NCI-H345 (cell line): Measurements from ENCODE around the gene XYLB.

Experiments used
- DNase-seq: peaks from one replicate; lab custom pipeline; 2025; lab: John Stamatoyannopoulos, UW

The XYLB gene

DNA sequence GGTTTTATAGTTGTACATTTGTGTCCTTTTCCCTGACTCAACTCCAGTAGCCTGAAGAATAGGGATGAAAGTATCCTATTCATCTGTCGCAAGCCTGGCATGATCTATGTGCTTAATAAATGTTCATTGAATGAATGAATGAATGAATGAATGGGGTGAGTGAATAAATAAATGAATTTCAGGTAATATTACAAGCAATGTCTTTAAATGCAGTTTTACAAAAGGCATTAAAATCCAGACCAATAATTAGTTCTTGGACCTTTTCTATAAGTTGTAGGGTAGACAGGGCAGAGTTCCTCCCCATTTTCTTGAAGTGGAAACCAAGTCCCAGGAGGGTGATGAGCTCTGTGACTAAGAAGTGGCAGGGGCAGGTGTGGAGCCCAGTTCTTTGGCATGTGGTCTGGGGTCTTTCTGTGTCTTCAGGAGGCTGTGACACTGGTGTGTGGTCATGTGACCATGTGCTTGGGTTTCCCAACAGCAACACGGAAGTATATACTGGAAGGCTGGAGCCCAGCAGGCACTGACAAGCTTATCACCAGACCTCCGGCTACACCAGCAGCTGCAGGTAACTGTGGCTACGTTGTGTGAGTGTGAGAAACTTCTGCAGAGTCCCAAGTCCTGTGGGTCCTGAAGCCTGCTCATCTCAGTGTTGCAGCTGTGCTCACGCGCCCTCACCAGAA is 18.3 kb downstream of the XYLB start:
- no peak for DNase-seq

GRCh38 chr3:38365469-38366062 is 19.0 kb downstream of the XYLB start:
- no peak for DNase-seq

DNA sequence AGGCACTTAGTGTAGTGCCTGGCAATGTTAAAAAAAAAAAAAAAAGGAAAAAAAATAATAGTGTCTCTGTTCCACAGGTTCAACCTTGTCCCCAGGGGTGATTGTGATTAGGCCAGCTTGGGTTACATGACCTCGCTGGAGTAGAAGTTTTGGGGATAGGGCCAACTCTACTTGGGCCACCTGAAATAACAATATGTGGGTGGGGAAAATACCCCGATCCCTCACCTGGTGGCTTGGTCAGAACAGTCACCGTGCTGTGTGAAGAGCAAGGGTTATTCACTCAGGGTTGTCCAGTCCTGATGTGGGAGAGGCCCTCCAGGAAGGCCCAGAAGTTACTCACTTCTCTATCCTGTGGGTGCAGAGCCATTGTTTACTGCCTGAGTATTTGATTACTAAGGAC is 19.5 kb downstream of the XYLB start:
- DNase-seq: no peak

- no peak for DNase-seq
These were observed 21.2 kb downstream of the XYLB start for GRCh38 chr3:38367779-38368178.

DNA sequence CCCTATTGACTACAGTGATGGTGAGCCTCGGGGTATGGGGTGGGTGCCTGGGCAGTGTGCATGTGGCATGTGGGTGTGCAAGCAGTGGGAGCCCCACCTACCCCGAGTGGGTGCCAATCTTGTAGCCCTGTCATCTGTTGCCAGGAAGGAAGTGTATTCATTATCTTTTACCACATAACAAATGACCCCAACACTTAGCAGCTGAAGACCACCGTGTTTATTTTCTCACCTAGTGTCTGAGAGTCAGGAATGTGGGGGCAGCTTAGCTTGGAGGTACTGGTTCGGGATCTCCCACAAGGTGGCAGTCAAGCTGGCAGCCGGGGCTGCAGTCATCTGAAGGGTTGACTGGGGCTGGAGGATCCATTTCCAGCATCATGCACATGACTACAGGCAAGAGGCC is 21.7 kb downstream of the XYLB start:
- DNase-seq: no peak

DNA sequence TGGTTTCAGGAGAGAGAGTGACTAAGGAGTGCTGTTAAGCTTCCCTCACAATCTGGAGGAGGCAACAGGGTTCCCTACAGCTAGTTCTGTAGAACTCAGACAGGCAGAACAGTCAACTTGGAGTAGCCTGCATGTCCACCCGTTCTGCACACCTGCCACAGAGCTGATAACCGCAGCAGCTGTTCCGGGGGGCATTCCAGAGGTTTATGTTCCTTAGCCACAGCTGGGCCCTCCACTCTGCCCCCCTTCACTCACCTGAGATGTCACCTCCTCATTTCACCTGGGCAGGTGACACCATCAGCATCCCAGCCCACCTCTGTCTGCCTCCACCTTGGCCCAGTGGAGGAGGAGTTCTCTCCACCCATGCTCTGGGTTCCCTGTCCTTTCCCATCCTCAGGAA is 22.6 kb downstream of the XYLB start:
- no peak for DNase-seq

GRCh38 chr3:38370149-38370548 is 23.6 kb downstream of the XYLB start:
- no peak for DNase-seq

- no peak for DNase-seq
These were observed 24.3 kb downstream of the XYLB start for GRCh38 chr3:38370861-38371260.

- no peak for DNase-seq
These were observed 25.1 kb downstream of the XYLB start for GRCh38 chr3:38371541-38372213.

GRCh38 chr3:38372214-38372601 is 25.6 kb downstream of the XYLB start:
- DNase-seq: no peak

DNA sequence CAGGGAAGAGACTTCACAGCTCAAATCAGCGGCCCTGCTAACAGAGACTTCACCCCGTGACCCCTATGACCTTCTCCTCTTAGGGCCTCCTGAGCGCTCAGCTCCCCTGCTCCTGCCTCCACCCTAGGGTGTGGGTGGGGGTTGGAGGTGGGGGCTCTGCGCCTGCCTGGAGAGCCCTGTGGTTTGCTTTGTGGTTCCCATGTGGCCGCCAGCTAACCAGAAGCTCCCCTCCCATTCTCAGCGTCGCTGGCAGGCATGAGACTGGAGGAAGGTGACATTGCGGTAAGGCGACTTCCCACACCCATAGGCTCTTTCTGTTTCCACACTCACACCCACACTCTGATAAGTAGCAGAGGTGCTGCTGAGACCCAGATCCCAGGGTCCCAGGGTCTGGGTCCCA is 27.6 kb downstream of the XYLB start:
- DNase-seq: no peak

DNA sequence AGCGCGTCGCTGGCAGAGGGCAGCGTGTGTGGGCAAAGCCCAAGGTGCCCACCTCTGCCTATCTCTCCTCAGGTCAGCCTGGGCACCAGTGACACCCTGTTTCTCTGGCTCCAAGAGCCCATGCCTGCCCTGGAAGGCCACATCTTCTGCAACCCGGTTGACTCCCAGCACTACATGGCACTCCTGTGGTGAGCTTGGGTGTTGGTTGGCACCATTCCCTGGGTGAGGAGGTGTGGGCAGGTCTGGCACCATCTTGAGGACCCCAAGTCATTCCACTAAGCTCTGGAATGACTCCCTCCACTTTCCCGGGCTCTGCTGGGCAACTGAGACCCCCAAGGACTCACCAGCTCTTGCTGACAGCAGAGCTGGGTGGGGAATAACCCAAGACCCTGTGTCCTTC is 28.5 kb downstream of the XYLB start:
- no peak for DNase-seq

- DNase-seq: no peak
These were observed 29.0 kb downstream of the XYLB start for GRCh38 chr3:38375488-38376097.

DNA sequence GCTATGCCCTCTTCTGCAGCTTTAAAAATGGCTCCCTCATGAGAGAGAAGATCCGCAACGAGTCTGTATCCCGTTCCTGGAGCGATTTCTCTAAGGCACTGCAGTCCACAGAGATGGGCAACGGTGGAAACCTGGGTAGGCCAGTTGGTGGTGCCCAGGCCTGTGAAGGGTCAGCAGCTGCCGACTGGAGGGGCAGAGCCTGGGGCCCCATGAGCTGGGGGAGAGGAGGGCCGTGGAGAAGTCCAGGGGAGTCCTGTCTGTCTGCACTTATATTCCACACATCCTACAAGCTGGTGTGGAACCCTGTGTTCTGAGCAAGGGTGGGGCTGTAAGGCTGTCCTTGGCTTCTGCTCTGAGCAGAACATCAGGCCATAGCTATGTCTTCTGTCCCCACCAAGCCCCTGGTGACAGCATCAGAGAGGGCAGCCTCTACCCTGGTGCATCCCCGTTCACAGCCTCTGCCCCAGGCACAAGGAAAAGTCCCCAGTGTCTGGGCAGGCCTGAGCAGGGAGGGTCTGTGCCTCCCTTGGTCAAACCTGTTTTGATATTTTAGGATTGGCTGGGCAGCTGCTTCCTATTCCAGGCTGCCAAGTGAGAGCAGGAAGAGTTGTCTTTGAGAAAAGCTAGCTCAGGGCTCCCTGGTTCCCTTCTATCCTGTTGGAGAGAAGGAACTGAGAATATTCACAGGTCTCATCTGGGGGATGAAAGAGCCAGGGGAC is 29.7 kb downstream of the XYLB start:
- no peak for DNase-seq

- DNase-seq: no peak
These were observed 32.7 kb downstream of the XYLB start for GRCh38 chr3:38379201-38379770.

DNA sequence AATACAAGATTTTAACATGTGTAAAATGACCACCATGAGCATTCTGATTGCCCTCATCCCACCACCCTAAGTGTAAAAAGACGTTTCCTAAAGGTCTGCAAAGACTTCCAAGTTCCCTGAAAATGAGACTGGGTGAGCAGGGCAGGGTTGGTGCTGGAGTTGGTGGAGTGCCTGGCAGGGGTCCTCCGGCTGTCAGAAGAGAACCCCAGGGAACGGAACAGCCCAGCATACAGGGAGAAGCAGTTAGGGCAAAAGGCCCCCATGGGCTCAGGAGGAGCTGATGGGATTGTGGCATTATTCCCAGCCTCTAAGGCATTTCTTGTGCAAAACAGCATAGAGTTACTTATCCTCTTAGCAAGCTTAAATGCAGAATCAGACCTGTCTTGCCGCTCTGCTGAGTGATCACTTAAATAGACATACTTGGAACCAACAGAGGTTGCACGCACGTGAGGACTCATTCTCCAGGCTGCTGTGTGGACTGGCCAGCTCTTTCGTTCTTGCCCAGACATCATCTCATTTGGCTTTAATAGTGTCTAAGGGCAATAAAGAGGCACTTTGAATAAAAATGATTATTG is 36.0 kb downstream of the XYLB start:
- no peak for DNase-seq

DNA sequence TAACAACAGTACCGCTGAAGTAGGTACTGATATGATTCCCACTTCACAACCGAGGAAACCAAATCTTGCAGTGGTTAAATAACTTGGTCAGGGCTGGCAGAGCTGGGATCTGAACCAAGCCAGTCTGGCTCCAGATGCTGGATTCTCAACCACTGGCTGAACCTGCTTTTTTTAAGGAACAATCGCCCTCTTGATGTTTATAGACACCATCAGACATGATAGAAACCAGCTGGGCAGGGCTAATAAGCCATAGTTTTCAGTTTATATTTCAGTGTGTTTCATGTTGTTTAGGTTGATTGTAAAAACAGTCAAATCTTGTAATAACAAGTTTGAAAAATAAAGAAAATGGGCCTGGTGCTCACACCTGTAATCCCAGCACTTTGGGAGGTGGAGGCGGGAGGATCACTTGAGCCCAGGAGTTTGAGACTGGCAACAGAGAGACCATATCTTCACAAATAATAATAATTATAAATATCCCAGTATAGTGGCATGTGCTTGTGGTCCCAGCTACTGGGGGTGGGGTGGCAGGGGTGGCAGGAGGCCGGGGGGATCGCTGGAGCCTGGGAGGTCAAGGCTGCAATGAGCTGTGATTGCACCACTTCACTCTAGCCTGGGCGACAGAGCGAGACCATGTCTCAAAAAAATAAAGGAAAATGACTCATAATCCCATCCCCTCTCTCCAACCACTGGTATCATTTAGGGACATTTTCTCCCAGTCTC is 36.7 kb downstream of the XYLB start:
- no peak for DNase-seq

DNA sequence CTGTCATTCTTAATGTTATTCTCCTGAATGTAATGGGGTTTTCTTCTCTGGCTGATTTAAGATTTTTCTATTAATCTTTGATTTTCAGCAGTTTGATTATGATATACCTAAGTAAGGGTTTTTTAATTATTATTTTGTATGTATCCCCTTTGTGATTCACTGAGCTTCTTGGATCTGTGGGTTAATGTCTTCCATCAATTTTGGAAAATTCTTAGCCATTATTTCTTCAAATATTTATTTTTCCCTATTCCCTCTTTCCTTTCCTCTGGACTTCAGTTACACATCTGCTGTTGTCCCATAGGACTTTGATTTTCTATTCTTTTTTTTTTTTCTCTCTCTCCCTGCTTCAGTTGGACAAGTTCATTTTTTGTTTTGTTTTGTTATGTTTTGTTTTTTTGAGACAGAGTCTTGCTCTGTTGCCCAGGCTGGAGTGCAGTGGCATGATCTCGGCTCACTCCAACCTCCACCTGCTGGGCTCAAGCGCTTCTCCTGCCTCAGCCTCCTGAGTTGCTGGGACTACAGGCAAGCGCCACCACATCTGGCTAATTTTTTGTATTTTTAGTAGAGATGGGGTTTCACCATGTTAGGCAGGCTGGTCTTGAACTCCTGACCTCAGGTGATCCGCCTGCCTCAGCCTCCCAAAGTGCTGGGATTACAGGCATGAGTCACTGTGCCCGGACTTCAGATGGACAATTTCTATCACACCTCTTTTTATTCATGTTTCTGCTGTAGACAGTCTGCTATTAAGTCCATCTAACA is 40.6 kb downstream of the XYLB start:
- DNase-seq: no peak

DNA sequence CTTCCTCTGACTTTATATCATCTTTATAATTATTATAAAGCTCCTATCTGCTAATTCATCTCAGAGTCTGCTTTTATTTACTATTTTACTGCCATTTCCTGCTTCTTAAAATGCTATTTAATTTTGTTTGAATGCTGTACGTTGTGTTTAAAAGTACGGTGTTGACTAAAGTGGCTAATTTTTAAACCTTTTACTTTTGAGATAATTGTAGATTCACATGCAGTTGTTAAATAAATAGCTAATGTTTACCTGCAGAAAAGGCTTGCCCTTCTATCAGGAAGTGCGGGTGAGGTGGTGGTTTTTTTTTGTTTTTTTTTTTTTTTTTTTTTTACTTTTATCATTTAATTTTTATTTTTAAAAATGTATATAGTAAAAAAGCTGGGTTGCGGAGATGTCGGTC is 41.3 kb downstream of the XYLB start:
- no peak for DNase-seq

GRCh38 chr3:38392604-38393163 is 46.1 kb downstream of the XYLB start:
- no peak for DNase-seq
